Sigmoid colon (tissue), 3 donors: ENCODE data around the gene FASN.

Experiments used
- POLR2A ChIP-seq, 2 donors: fragments of 450-650 bp; IDR thresholded peaks; one replicate each; pipeline ENCODE4 v1.6.1; 2016; ENCODE audit warnings: antibody characterized with exemption in 2 of 2, mild to moderate bottlenecking in 2 of 2, moderate library complexity in 2 of 2
- TF ChIP-seq, protein P1 (sequence below), 4 experiments: fragments of 450-650 bp in 3 of 4; fragments of 200-600 bp in 1 of 4; IDR thresholded peaks; one replicate each; pipeline ENCODE4 v1.5.1; 2016 to 2019; ENCODE audit warnings: antibody characterized with exemption in 4 of 4, mild to moderate bottlenecking in 3 of 4, moderate library complexity in 2 of 4

DNA sequence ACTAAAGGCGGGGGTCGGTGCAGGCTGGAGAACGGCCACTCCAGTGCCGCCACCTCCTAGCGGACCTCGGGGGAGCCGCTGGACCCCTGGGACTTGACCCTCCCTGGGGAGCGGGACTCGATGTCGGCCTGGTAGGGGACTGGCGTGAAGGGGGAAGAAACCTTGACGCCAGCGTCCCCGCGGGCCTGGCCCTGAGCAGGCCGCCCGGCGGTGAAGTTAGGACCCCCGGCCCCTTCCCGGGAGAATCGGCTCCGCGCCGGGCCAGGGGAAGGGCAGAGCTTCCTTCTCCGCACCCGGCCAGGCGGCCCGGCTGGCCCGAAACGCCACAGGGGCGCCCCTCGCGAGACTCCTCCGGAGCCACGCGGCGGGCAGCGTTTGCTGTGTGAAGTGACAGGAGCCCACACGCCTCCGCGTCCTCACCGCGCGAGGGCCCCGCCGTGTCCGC, 32.8 kb downstream of the FASN start:
- no peak for TF ChIP-seq POLR2A (IDR thresholded peaks at IDR 0.05)
- TF ChIP-seq, protein P1, sequence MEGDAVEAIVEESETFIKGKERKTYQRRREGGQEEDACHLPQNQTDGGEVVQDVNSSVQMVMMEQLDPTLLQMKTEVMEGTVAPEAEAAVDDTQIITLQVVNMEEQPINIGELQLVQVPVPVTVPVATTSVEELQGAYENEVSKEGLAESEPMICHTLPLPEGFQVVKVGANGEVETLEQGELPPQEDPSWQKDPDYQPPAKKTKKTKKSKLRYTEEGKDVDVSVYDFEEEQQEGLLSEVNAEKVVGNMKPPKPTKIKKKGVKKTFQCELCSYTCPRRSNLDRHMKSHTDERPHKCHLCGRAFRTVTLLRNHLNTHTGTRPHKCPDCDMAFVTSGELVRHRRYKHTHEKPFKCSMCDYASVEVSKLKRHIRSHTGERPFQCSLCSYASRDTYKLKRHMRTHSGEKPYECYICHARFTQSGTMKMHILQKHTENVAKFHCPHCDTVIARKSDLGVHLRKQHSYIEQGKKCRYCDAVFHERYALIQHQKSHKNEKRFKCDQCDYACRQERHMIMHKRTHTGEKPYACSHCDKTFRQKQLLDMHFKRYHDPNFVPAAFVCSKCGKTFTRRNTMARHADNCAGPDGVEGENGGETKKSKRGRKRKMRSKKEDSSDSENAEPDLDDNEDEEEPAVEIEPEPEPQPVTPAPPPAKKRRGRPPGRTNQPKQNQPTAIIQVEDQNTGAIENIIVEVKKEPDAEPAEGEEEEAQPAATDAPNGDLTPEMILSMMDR (IDR thresholded peaks at IDR 0.05), result no peak
